Kidney (tissue), 14 donors: ENCODE measurements around the gene FOXF2. TPM values are rescaled to one million over a fixed set of nuclear protein-coding genes. Genes with fewer than 3 reads are reported as not detected.

Experiments
- DNase-seq, 5 donors: peaks; one replicate each; pipeline ENCODE4 v3.0.0-alpha.2; 2013 to 2020
- FAIRE-seq: peaks from 2 replicates; lab custom pipeline; 2012; peaks lifted over from hg19 to GRCh38; lab: Jason Lieb, UNC
- H3K27ac ChIP-seq, 2 donors: one replicate each; pipeline ENCODE4 v1.7.0; 2013; ENCODE audit warnings: low read depth in 2 of 2, low read length in 2 of 2, inconsistent platforms in 1 of 2
- H3K27me3 ChIP-seq: one replicate; pipeline ENCODE4 v1.7.1; 2013; ENCODE audit warnings: low read length, inconsistent platforms; ENCODE audit not compliant: control insufficient read depth, insufficient read depth
- H3K36me3 ChIP-seq, 3 donors: one replicate each; pipeline versions ENCODE4 v1.7.0 to v1.7.1; 2013; ENCODE audit warnings: low read length in 3 of 3, control low read depth in 1 of 3, inconsistent platforms in 1 of 3; ENCODE audit not compliant: insufficient read depth in 3 of 3, control insufficient read depth in 2 of 3
- H3K4me1 ChIP-seq, 3 donors: one replicate each; pipeline versions ENCODE4 v1.7.0 to v1.7.1; 2013; ENCODE audit warnings: low read length in 3 of 3, inconsistent platforms in 1 of 3, low read depth in 1 of 3; ENCODE audit not compliant: control insufficient read depth in 2 of 3, insufficient read depth in 2 of 3
- H3K4me3 ChIP-seq, 3 donors: one replicate each; pipeline versions ENCODE4 v1.7.0 to v1.8.1; 2013; ENCODE audit warnings: low read length in 3 of 3, control low read depth in 1 of 3, inconsistent platforms in 1 of 3
- H3K9ac ChIP-seq, 3 donors: one replicate each; pipeline versions ENCODE4 v1.7.0 to v1.7.1; 2013; ENCODE audit warnings: low read length in 3 of 3, control low read depth in 1 of 3, inconsistent platforms in 1 of 3
- H3K9me3 ChIP-seq, 3 donors: one replicate each; pipeline versions ENCODE4 v1.7.0 to v1.7.1; 2013; ENCODE audit warnings: low read length in 3 of 3, control low read depth in 1 of 3, inconsistent platforms in 1 of 3; ENCODE audit not compliant: control insufficient read depth in 2 of 3, insufficient read depth in 1 of 3
- CTCF ChIP-seq: IDR thresholded peaks from 3 replicates; pipeline ENCODE4 v1.5.1; 2012; ENCODE audit warnings: mild to moderate bottlenecking, moderate library complexity, borderline replicate concordance; ENCODE audit not compliant: insufficient read depth; ENCODE audit errors: extremely low read depth
- intact Hi-C: fragments of 100-400 bp; cut with DNase I; formaldehyde crosslinking; loops from one replicate; pipeline ENCODE4 v1.11.1; 2022
- polyA plus RNA-seq: library from polyadenylated mRNA; stranded (reverse); fragments of 350-450 nt; fragmentation: Illumina TruSeq; extraction: RNeasy Lipid Tissue Mini Kit (QIAGEN cat#74804); gene quantifications from one replicate; pipeline ENCODE4 v1.2.3, GENCODE V29; 2014; ENCODE audit warnings: low read depth, low replicate concordance; ENCODE audit not compliant: insufficient read depth
- total RNA-seq: library from RNA; stranded (reverse); fragmentation: NEBNext Ultra II Directional; extraction: Animal tissue kit (Norgen Biotek cat#: 25700); gene quantifications from one replicate; pipeline ENCODE4 v1.2.1, GENCODE V29; 2021
- donor health status: control.
- donor health status: control.
- donor health status: control.
- donor health status: control.
- donor health status: control.
- donor health status: DM: yes; HTN: yes; CAD: no.
- donor health status: Normal renal cell carcinoma (clear cell type).

Gene FOXF2
- total and polyA plus RNA-seq, 2 donors from 2014 or later: 0.44 TPM; not detected in 1

- Histone ChIP-seq H3K9ac (no peak overlapping the region), H3K36me3 (no peaks in the 10 kb centered on the region), H3K27me3 (no peaks in the 10 kb centered on the region), H3K27ac (no peak overlapping the region), H3K4me3 (no peak overlapping the region), H3K9me3 (no peaks in the 10 kb centered on the region), H3K4me1 (no peaks in the 10 kb centered on the region)
- intact Hi-C loops: no loop called here
- no peak for FAIRE-seq
- DNase-seq: peak in 1 of 5 donors; percentile 9
- no peak for TF ChIP-seq CTCF
Observed at GRCh38 chr6:1412901-1413300, 23.5 kb downstream of the FOXF2 start.

DNA sequence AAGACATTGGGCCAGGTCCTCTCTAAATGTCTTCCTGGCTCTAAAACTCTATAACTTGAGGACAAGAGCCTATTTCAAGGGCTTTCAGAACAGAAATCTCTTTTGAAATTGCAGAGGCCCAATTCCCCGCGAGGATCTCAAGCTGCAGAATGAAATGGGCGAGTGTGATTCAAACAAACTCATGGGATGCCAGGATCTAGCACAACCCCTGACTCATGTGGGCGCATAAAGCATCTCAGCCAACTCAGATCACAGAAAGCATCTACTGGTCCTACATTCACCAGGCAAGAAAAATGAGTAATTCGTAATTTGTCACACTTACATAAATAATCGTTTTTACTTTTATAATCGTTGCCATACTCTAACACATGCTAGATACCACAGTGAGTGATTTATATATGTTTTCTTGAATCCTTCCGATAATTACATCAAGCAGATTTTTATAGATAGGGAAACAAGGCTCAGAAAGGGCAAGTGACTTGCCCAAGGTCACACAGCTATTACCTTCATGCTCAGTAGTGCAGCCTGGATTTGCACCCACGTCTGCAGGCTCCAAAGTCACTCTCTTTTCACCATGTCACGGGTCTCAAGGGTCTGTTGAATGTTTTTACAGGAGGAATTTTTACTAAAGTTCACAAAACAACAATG lies 26.2 kb downstream of the FOXF2 start:
- intact Hi-C loops: no loop called here
- no peak overlapping the region for H3K4me3 ChIP-seq
- H3K36me3 ChIP-seq: no peaks in the 10 kb centered on the region
- DNase-seq: no peak
- H3K9ac ChIP-seq: no peak overlapping the region
- H3K4me1 ChIP-seq: no peaks in the 10 kb centered on the region
- peaks cover 0 to 2% (median 2%) of the 10 kb centered on the region in 3 donors for H3K9me3 ChIP-seq
- TF ChIP-seq CTCF: no peak
- no peak for FAIRE-seq
- H3K27ac ChIP-seq: no peak overlapping the region
- H3K27me3 ChIP-seq: no peaks in the 10 kb centered on the region

DNA sequence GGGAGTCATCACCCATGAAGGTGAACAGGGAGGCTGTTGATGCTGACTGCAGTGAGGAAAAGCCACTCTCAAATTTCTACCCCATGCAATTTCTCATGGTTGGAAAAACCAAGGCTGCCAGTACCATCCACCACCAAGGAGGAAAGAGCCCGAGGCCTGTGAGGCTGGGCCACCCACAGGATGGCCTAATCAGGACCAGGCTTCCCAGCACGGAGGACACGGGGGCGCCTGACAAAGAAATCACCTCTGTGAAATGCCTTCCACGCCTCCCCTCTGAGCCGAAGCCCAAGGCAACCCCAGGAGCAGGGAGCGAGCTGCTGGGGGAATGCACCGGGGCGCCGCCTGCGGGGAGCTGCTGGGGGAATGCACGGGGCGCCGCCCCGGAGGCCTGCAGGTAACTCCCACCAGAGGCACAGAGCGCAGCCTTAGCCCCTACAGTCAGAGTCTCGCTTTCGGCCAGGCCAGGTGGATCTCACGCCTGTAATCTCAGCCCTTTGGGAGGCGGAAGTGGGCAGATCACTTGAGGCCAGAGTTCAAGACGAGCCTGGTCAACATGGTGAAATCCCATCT lies 26.9 kb downstream of the FOXF2 start:
- DNase-seq (no peak), FAIRE-seq (no peak)
- H3K36me3 ChIP-seq: no peaks in the 10 kb centered on the region
- no peaks in the 10 kb centered on the region for H3K27me3 ChIP-seq
- intact Hi-C loops: no loop called here
- no peak for TF ChIP-seq CTCF
- H3K4me3 ChIP-seq: no peak overlapping the region
- H3K9ac ChIP-seq: no peak overlapping the region
- H3K9me3 ChIP-seq: peaks cover 2 to 6% (median 2%) of the 10 kb centered on the region in 3 donors
- no peak overlapping the region for H3K27ac ChIP-seq
- no peaks in the 10 kb centered on the region for H3K4me1 ChIP-seq

- peaks cover 2 to 8% (median 2%) of the 10 kb centered on the region in 3 donors for H3K9me3 ChIP-seq
- no peak for TF ChIP-seq CTCF
- no peaks in the 10 kb centered on the region for H3K27me3 ChIP-seq
- H3K36me3 ChIP-seq: no peaks in the 10 kb centered on the region
- H3K4me1 ChIP-seq: no peaks in the 10 kb centered on the region
- intact Hi-C loops: no loop called here
- DNase-seq (no peak), FAIRE-seq (no peak)
- no peak overlapping the region for H3K27ac ChIP-seq
- no peak overlapping the region for H3K9ac ChIP-seq
- no peak overlapping the region for H3K4me3 ChIP-seq
Observed at GRCh38 chr6:1416820-1417219, 27.4 kb downstream of the FOXF2 start.
